HG03196 (cell line): ENCODE data around the gene ALDH8A1.

Source experiments
- ATAC-seq: cut with Tn5 transposase; IDR thresholded peaks from one replicate; pipeline ENCODE4 v1.9.1; 2021; ENCODE audit not compliant: unreplicated experiment

Gene ALDH8A1

GRCh38 chr6:134951494-134952263, 1.8 kb upstream of the ALDH8A1 start:
- ATAC-seq, result no peak

GRCh38 chr6:134950482-134950881, 581 bp upstream of the ALDH8A1 start:
- ATAC-seq, result no peak

GRCh38 chr6:134948691-134949090, 1.2 kb downstream of the ALDH8A1 start:
- no peak for ATAC-seq

- ATAC-seq, result no peak
Observed at GRCh38 chr6:134948142-134948541, 1.8 kb downstream of the ALDH8A1 start.

GRCh38 chr6:134945045-134945444, 4.9 kb downstream of the ALDH8A1 start:
- no peak for ATAC-seq

- no peak for ATAC-seq
Observed at GRCh38 chr6:134943522-134944111, 6.3 kb downstream of the ALDH8A1 start.

- ATAC-seq, result peak; percentile 77
Observed at GRCh38 chr6:134938896-134939295, 11.0 kb downstream of the ALDH8A1 start.

- no peak for ATAC-seq
Observed at GRCh38 chr6:134937426-134937825, 12.5 kb downstream of the ALDH8A1 start.

GRCh38 chr6:134936931-134937330, 13.0 kb downstream of the ALDH8A1 start:
- no peak for ATAC-seq

GRCh38 chr6:134936476-134936875, 13.4 kb downstream of the ALDH8A1 start:
- ATAC-seq, result no peak

GRCh38 chr6:134934793-134935485, 15.0 kb downstream of the ALDH8A1 start:
- ATAC-seq, result no peak

GRCh38 chr6:134932535-134933470, 17.1 kb downstream of the ALDH8A1 start:
- no peak for ATAC-seq

- no peak for ATAC-seq
Observed at GRCh38 chr6:134932098-134932497, 17.8 kb downstream of the ALDH8A1 start.

- no peak for ATAC-seq
Observed at GRCh38 chr6:134930463-134930862, 19.4 kb downstream of the ALDH8A1 start.

- ATAC-seq, result no peak
Observed at GRCh38 chr6:134928151-134928900, 21.6 kb downstream of the ALDH8A1 start.

- no peak for ATAC-seq
Observed at GRCh38 chr6:134925800-134926199, 24.1 kb downstream of the ALDH8A1 start.

- ATAC-seq, result no peak
Observed at GRCh38 chr6:134921721-134922261, 28.1 kb downstream of the ALDH8A1 start.

- no peak for ATAC-seq
Observed at GRCh38 chr6:134921276-134921675, 28.6 kb downstream of the ALDH8A1 start.

GRCh38 chr6:134920422-134920821, 29.5 kb downstream of the ALDH8A1 start:
- ATAC-seq, result no peak

GRCh38 chr6:134918418-134918961, 31.4 kb downstream of the ALDH8A1 start:
- ATAC-seq, result no peak
